ENCODE results near the gene SETBP1.

The SETBP1 gene

DNA sequence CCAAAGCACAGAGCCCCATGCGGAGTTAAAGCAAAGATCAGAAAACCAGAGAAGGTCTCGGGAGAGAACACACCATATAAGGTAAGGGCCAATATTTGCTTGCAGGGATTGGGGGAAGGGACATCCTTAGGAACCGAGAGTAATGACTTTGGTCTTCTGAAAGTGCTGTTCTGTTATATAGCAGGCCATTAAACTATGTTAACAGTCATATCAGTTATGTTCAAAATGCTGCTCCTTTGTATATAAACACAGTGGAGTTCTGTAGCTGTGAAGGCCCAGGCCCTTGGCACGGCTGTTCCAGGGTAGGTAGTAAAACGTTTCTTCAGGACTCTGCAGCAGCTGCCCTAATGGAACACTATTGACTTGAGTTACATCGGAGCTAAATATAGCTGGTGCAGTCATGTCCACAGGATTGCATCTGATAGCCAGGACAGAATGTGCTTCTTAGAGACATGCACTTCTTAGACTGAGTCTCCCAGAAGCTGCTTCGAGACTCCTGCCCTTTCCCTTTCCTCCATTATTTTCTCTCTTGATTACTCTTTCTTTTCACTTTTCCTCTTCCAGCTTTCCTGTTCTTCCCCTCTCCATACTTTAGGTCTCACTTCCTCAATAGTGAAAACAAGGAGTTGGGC, 122.4 kb downstream of the SETBP1 start:
- TF ChIP-seq, protein P1, sequence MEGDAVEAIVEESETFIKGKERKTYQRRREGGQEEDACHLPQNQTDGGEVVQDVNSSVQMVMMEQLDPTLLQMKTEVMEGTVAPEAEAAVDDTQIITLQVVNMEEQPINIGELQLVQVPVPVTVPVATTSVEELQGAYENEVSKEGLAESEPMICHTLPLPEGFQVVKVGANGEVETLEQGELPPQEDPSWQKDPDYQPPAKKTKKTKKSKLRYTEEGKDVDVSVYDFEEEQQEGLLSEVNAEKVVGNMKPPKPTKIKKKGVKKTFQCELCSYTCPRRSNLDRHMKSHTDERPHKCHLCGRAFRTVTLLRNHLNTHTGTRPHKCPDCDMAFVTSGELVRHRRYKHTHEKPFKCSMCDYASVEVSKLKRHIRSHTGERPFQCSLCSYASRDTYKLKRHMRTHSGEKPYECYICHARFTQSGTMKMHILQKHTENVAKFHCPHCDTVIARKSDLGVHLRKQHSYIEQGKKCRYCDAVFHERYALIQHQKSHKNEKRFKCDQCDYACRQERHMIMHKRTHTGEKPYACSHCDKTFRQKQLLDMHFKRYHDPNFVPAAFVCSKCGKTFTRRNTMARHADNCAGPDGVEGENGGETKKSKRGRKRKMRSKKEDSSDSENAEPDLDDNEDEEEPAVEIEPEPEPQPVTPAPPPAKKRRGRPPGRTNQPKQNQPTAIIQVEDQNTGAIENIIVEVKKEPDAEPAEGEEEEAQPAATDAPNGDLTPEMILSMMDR (IDR thresholded peaks at IDR 0.05; ENCODE audit: insufficient read depth, low read length, poor library complexity, severe bottlenecking): no peak
- no peaks in the 10 kb centered on the region for H3K36me3 ChIP-seq (ENCODE audit: control insufficient read depth, insufficient read depth, low read length)
- peak; percentile 31 for DNase-seq (ENCODE audit: extremely low read depth, insufficient read length)
- no peaks in the 10 kb centered on the region for H3K27me3 ChIP-seq (replicated peaks; ENCODE audit: control insufficient read depth, insufficient read depth, low read length)
- H3K4me3 ChIP-seq (replicated peaks; ENCODE audit: low read depth, low read length): no peak overlapping the region

DNA sequence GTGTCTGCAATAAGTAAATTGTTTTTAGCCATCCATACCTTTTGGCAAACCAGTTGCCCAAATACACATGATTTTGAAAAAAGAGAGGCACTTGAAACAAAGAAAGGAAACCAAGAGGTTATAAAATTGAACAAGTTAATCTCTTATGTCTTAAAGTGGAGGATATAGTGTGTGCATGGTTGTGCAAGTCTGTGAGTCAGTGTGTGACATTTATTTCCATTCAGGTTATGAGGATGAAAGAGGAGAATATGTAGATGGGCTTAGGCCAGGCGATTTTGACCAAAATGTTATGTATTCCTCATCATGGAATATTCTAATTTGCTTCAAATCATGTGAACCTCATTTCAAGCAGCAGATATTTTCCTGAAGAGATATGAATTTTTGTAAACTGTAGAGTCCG, 123.3 kb downstream of the SETBP1 start:
- Histone ChIP-seq H3K27me3 (replicated peaks; ENCODE audit: control insufficient read depth, insufficient read depth, low read length) (no peaks in the 10 kb centered on the region), H3K36me3 (ENCODE audit: control insufficient read depth, insufficient read depth, low read length) (no peaks in the 10 kb centered on the region), H3K4me3 (replicated peaks; ENCODE audit: low read depth, low read length) (no peak overlapping the region)
- DNase-seq (ENCODE audit: extremely low read depth, insufficient read length): no peak
- TF ChIP-seq, protein P1 (IDR thresholded peaks at IDR 0.05; ENCODE audit: insufficient read depth, low read length, poor library complexity, severe bottlenecking): no peak

DNA sequence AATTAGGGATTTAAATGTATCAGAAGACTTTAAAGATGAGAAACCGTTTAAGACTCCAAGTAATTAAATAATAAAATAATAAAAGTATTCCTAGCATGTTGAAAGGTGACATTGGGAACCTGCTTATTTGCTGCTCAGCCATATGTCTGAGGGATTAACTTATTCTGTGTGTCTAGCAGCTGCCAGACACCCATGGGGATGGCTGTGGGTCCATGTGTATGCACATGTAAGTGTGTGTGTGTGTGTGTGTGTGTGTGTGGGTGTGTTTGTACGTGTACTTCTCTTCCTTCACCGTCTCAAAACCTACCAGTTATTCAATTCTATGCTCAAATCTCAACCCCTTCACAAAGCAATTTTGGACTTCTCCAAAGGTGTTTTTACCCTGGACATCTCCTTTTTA, 124.5 kb downstream of the SETBP1 start:
- Histone ChIP-seq H3K4me3 (replicated peaks; ENCODE audit: low read depth, low read length) (no peak overlapping the region), H3K36me3 (ENCODE audit: control insufficient read depth, insufficient read depth, low read length) (no peaks in the 10 kb centered on the region), H3K27me3 (replicated peaks; ENCODE audit: control insufficient read depth, insufficient read depth, low read length) (no peaks in the 10 kb centered on the region)
- no peak for DNase-seq (ENCODE audit: extremely low read depth, insufficient read length)
- TF ChIP-seq, protein P1 (IDR thresholded peaks at IDR 0.05; ENCODE audit: insufficient read depth, low read length, poor library complexity, severe bottlenecking): no peak

DNA sequence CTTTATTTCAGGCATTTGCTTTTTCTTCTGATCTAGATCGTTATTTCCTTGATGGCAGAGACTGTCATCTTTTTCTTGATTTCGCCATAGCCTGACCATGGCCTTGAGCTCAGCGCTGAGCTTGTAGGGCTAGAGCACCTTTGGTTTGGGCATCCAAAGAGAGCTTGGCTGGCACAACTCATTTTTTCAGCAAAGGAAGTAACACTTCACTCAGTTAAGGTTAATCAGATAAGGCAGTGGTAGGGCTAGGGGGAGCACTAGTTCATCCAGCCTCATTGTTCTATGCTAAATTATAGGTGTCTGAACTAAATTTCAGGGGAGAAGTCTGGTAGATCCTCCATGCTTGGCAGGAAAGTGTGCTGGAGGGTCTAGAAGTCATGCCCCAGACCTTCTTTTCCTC, 125.0 kb downstream of the SETBP1 start:
- no peak for DNase-seq (ENCODE audit: extremely low read depth, insufficient read length)
- TF ChIP-seq, protein P1 (IDR thresholded peaks at IDR 0.05; ENCODE audit: insufficient read depth, low read length, poor library complexity, severe bottlenecking): no peak
- Histone ChIP-seq H3K27me3 (replicated peaks; ENCODE audit: control insufficient read depth, insufficient read depth, low read length) (no peaks in the 10 kb centered on the region), H3K36me3 (ENCODE audit: control insufficient read depth, insufficient read depth, low read length) (no peaks in the 10 kb centered on the region), H3K4me3 (replicated peaks; ENCODE audit: low read depth, low read length) (no peak overlapping the region)

DNA sequence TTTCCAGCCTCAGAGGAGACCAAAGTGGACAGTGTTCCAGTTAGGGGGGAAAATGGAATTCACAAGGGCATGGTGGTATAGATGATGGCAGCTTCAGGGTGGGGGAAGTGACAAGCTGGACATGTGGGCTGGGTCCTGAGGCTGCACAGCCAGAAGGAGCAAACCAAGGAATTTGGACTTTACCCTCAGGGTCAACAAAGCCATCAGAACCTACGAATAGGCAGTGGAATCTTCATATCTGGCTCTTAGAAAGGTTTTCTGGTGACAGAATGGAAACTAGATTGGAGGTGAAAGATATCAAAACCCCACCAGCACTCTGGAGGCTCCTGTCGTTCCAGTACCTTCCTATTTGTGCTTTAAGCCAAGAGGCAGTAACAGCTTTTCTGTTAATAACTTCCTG, 127.1 kb downstream of the SETBP1 start:
- TF ChIP-seq, protein P1 (IDR thresholded peaks at IDR 0.05; ENCODE audit: insufficient read depth, low read length, poor library complexity, severe bottlenecking): no peak
- H3K36me3 ChIP-seq (ENCODE audit: control insufficient read depth, insufficient read depth, low read length): no peaks in the 10 kb centered on the region
- H3K4me3 ChIP-seq (replicated peaks; ENCODE audit: low read depth, low read length): no peak overlapping the region

More for the DNA sequence above, 127.1 kb downstream of the SETBP1 start:
- DNase-seq (ENCODE audit: extremely low read depth, insufficient read length): no peak
- H3K27me3 ChIP-seq (replicated peaks; ENCODE audit: control insufficient read depth, insufficient read depth, low read length): no peaks in the 10 kb centered on the region
